HL-60/S4 treated with retinoic acid at 250 ng/mL for 4 days and 3 days (cell line): ENCODE data around the gene MYH7B.

Experiments used
- in situ Hi-C: fragments of 300-500 bp; cut with MboI; formaldehyde crosslinking; loops from 2 replicates; pipeline ENCODE4 v1.7.0; 2022; ENCODE audit warnings: low sequenced_read_pairs

Gene MYH7B

GRCh38 chr20:34943808-34944567, 11.7 kb upstream of the MYH7B start:
- in situ Hi-C loops, result no loop called here

GRCh38 chr20:34945315-34946077, 10.2 kb upstream of the MYH7B start:
- in situ Hi-C loops, result no loop called here

GRCh38 chr20:34946661-34947060, 9.0 kb upstream of the MYH7B start:
- in situ Hi-C loops, result no loop called here

- in situ Hi-C loops, result no loop called here
Observed at GRCh38 chr20:34947336-34947735, 8.3 kb upstream of the MYH7B start.

GRCh38 chr20:34948030-34948429, 7.6 kb upstream of the MYH7B start:
- in situ Hi-C loops, result no loop called here

- in situ Hi-C loops, result no loop called here
Observed at GRCh38 chr20:34949120-34949519, 6.5 kb upstream of the MYH7B start.

- in situ Hi-C loops, result no loop called here
Observed at GRCh38 chr20:34951252-34951651, 4.4 kb upstream of the MYH7B start.

GRCh38 chr20:34951652-34952051, 4.0 kb upstream of the MYH7B start:
- in situ Hi-C loops, result no loop called here

- in situ Hi-C loops, result no loop called here
Observed at GRCh38 chr20:34952671-34953070, 3.0 kb upstream of the MYH7B start.

- in situ Hi-C loops, result no loop called here
Observed at GRCh38 chr20:34953960-34954359, 1.7 kb upstream of the MYH7B start.

- in situ Hi-C loops, result no loop called here
Observed at GRCh38 chr20:34954904-34955230, 801 bp upstream of the MYH7B start.

GRCh38 chr20:34956041-34956458, 382 bp downstream of the MYH7B start:
- in situ Hi-C loops, result no loop called here

GRCh38 chr20:34956751-34957472, 1.2 kb downstream of the MYH7B start:
- in situ Hi-C loops, result no loop called here

- in situ Hi-C loops, result no loop called here
Observed at GRCh38 chr20:34964486-34964885, 8.8 kb downstream of the MYH7B start.

GRCh38 chr20:34965051-34965450, 9.4 kb downstream of the MYH7B start:
- in situ Hi-C loops, result no loop called here

- in situ Hi-C loops, result no loop called here
Observed at GRCh38 chr20:34967421-34967820, 11.8 kb downstream of the MYH7B start.

GRCh38 chr20:34968042-34968775, 12.5 kb downstream of the MYH7B start:
- in situ Hi-C loops, result no loop called here

GRCh38 chr20:34970193-34970840, 14.6 kb downstream of the MYH7B start:
- in situ Hi-C loops, result no loop called here

- in situ Hi-C loops, result no loop called here
Observed at GRCh38 chr20:34970846-34971560, 15.3 kb downstream of the MYH7B start.
